ENCODE results near the gene PTGER3. TPM values are rescaled to one million over a fixed set of nuclear protein-coding genes. Genes with fewer than 3 reads are reported as not detected.

The PTGER3 gene
- total and polyA plus RNA-seq, 2 experiments from 2014 or later = 0.45 to 1.6 TPM

- DNase-seq (ENCODE audit: low spot score) = no peak
- Histone ChIP-seq H3K27ac (ENCODE audit: low read depth) (no peak overlapping the region), H3K79me2 (replicated peaks; ENCODE audit: insufficient read depth) (no peaks in the 10 kb centered on the region), H3K27me3 (ENCODE audit: insufficient read depth) (no peaks in the 10 kb centered on the region), H3K36me3 (ENCODE audit: insufficient read depth) (no peaks in the 10 kb centered on the region), H2AFZ (peak overlapping the region; percentile 72; the same call in 1 of the 2 replicates), H4K20me1 (replicated peaks; ENCODE audit: insufficient read depth) (no peaks in the 10 kb centered on the region; the same call in 1 of the 2 replicates), H3K9me2 (ENCODE audit: insufficient read depth) (peaks cover 6% of the 10 kb centered on the region; the same call in 1 of the 2 replicates), H3K4me2 (no peak overlapping the region), H3K4me3 (no peak overlapping the region), H3F3A (replicated peaks; ENCODE audit: low read depth) (no peaks in the 10 kb centered on the region), H3K4me1 (ENCODE audit: insufficient read depth) (no peaks in the 10 kb centered on the region)
- no peak for ATAC-seq
- Mint-ChIP-seq H3K36me3 (ENCODE audit: low read depth) (no peaks in the 10 kb centered on the region), H3K4me3 (no peak overlapping the region), H3K9me3 (no peaks in the 10 kb centered on the region), H3K27ac (no peak overlapping the region), H3K27me3 (ENCODE audit: insufficient read depth, low read depth, poor library complexity) (no peaks in the 10 kb centered on the region), H3K4me1 (no peaks in the 10 kb centered on the region)
- TF ChIP-seq REST (IDR thresholded peaks at IDR 0.05; ENCODE audit: unreplicated experiment) (no peak), ETS1 (IDR thresholded peaks at IDR 0.05) (no peak), CREB1 (CRISPR knock-in tag; IDR thresholded peaks at IDR 0.05; ENCODE audit: low read depth) (no peak), EZH2phosphoT487 (IDR thresholded peaks at IDR 0.05; ENCODE audit: unreplicated experiment) (no peak), ZNF462 (CRISPR knock-in tag; IDR thresholded peaks at IDR 0.05) (no peak)
These were observed 70.0 kb downstream of the PTGER3 start for GRCh38 chr1:70977575-70977974.

All from GM23338 (cell line).